K562 (cell line): Measurements from ENCODE around the gene FKRP. TPM values are rescaled to one million over a fixed set of nuclear protein-coding genes. Genes with fewer than 3 reads are reported as not detected.
A peak's percentile ranks its signal among the peaks of the same experiment; 100 is the strongest.

Experiments used
- CBFA2T2 ChIP-seq: fragments of 450-650 bp; conservative IDR thresholded peaks from 2 replicates; pipeline ENCODE4 v1.6.1; 2017; ENCODE audit warnings: mild to moderate bottlenecking
- CREM ChIP-seq: IDR thresholded peaks from 2 replicates; pipeline ENCODE4 v1.6.1; 2014; ENCODE audit warnings: antibody characterized with exemption, low read depth
- CTBP1 ChIP-seq: fragments of 450-650 bp; IDR thresholded peaks from 2 replicates; pipeline ENCODE4 v1.6.1; 2016; ENCODE audit warnings: borderline replicate concordance
- DDX20 ChIP-seq: fragments of 450-650 bp; IDR thresholded peaks from 2 replicates; pipeline ENCODE4 v1.6.1; 2016; ENCODE audit warnings: missing genetic modification characterization, low read depth, mild to moderate bottlenecking, missing compliant biosample characterization, moderate library complexity
- EGR1 ChIP-seq: fragments of 450-650 bp; conservative IDR thresholded peaks from 2 replicates; pipeline ENCODE4 v1.6.1; 2017; ENCODE audit warnings: mild to moderate bottlenecking
- ETV1 ChIP-seq: fragments of 450-650 bp; conservative IDR thresholded peaks from 2 replicates; pipeline ENCODE4 v1.6.1; 2016; ENCODE audit warnings: missing genetic modification characterization, control low read depth, low read depth, missing compliant biosample characterization
- KLF10 ChIP-seq: fragments of 250-450 bp; sonication (Bioruptor Pico); IDR thresholded peaks from 2 replicates; pipeline ENCODE4 v1.6.1; 2021; ENCODE audit warnings: matching md5 sums
- NCOA4 ChIP-seq: fragments of 450-650 bp; IDR thresholded peaks from 2 replicates; pipeline ENCODE4 v1.6.1; 2018; ENCODE audit warnings: mild to moderate bottlenecking; ENCODE audit not compliant: partially characterized antibody
- NONO ChIP-seq, 2 experiments: fragments of 200-400 bp in 1 of 2; fragments of 450-650 bp in 1 of 2; formaldehyde crosslinking in 1 of 2; IDR thresholded peaks; 2 replicates each; pipeline ENCODE4 v1.6.1; 2017; ENCODE audit warnings: low read depth in 2 of 2, mild to moderate bottlenecking in 2 of 2, moderate library complexity in 2 of 2, low read length in 1 of 2
- PCBP1 ChIP-seq: fragments of 200-400 bp; formaldehyde crosslinking; IDR thresholded peaks from 2 replicates; pipeline ENCODE4 v1.6.1; 2018; ENCODE audit warnings: mild to moderate bottlenecking, low read depth, low read length; ENCODE audit not compliant: poor library complexity, severe bottlenecking
- PTBP1 ChIP-seq: fragments of 200-400 bp; formaldehyde crosslinking; IDR thresholded peaks from 2 replicates; pipeline ENCODE4 v1.6.1; 2017; ENCODE audit warnings: low read depth, low read length
- SMARCA5 ChIP-seq: fragments of 450-650 bp; IDR thresholded peaks from 2 replicates; pipeline ENCODE4 v1.6.1; 2016
- SUPT5H ChIP-seq: fragments of 450-650 bp; IDR thresholded peaks from 2 replicates; pipeline ENCODE4 v1.6.1; 2016
- ZFP36 ChIP-seq: fragments of 150-350 bp; IDR thresholded peaks from 2 replicates; pipeline ENCODE4 v1.6.1; 2018; ENCODE audit warnings: low read length, low read depth; ENCODE audit not compliant: partially characterized antibody
- ZNF121 ChIP-seq: sonication (generic); formaldehyde crosslinking; conservative IDR thresholded peaks from 2 replicates; pipeline ENCODE4 v1.8.0; 2022; ENCODE audit warnings: missing genetic modification reagents
- ZNF354B ChIP-seq: fragments of 250-450 bp; sonication (Bioruptor Pico); IDR thresholded peaks from 2 replicates; pipeline ENCODE4 v1.4.0; 2020
- ZNF384 ChIP-seq: IDR thresholded peaks from 2 replicates; pipeline ENCODE4 v1.6.1; 2012; ENCODE audit warnings: low read depth, low read length, improper control_type of control experiment
- polyA plus RNA-seq, 8 experiments: library from polyadenylated mRNA; depleted of rRNA in 4 of 8; stranded (reverse) in 5 of 8; unstranded in 3 of 8; fragments of >200 nt; fragmentation: Nextera tagmentation in 2 of 8; fragmentation: Illumina TruSeq in 1 of 8; extraction: Ambion mirVana in 2 of 8; extraction: Trizol in 1 of 8; gene quantifications; 2 replicates each; pipeline versions ENCODE4 v1.2.1 to v1.2.3, GENCODE V29; 2011 to 2014; ENCODE audit warnings: inconsistent platforms in 1 of 8, missing spikeins in 1 of 8
- total RNA-seq, 7 experiments: library from RNA; depleted of rRNA in 6 of 7; stranded (reverse); fragments of >200 nt in 6 of 7; fragmentation: Illumina TruSeq in 2 of 7; extraction: Trizol in 2 of 7; gene quantifications; 2 replicates each; pipeline versions ENCODE4 v1.2.1 to v1.2.3, GENCODE V29; 2011 to 2021; ENCODE audit warnings: low replicate concordance in 1 of 7
- TF ChIP-seq, protein P1 (sequence below): sonication (generic); formaldehyde crosslinking; IDR thresholded peaks from 2 replicates; pipeline ENCODE4 v1.5.0; 2020; ENCODE audit warnings: missing genetic modification reagents
- TF ChIP-seq, protein P2 (sequence below): fragments of 150-350 bp; IDR thresholded peaks from 2 replicates; pipeline ENCODE4 v1.6.1; 2014; ENCODE audit warnings: low read depth, mild to moderate bottlenecking, low read length, borderline replicate concordance

FKRP gene
- total and polyA plus RNA-seq, 9 of the 15 experiments (the other 6 are each of a cell fraction or from before 2014, with no cell fraction given) = 0.68 to 16.1 (median 6.5) TPM

DNA sequence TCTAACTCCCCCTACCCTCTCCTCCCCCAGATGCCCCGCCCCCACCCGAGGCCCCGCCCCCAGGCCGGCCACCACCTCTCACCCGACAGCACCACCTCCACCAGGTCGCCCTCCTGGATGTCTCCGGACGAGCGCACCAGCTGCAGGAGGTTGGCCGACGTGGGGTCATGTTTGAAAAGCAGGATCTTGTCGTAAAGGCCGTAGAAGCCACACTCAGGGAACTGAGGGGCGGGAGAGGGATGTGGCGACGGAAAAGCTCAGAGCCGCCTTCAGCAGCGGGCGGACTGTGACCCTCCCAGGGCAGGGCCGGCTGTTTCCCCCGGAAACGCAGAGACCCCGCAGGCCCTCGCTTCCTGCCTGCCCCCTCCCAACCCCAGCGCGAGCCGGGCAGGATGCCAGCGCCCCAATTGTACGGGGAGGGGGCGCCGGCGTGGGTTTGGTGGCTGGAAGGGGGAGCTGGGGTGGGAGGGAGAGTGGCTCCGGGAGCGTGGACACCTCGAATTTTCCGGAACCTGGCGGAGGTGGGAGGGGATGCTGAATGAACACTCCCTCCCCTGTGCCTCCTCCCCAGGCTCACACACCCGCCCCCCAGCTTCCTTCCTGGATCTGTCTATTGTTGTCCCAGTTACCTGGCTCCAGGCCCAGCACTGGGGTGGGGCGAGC lies 31.9 kb upstream of the FKRP start (continued):
- TF ChIP-seq NONO (IDR thresholded peaks at IDR 0.05; ENCODE audit: low read depth in 2 of 2, low read length in 1 of 2) (peak in 1 of 2 experiments; percentile 32; a peak in 1 of 4 replicates), SMARCA5 (peak; percentile 84; the same call in 1 of the 2 replicates), CREM (peak; percentile 29; the same call in 1 of the 2 replicates), DDX20 (no peak), ZNF354B (no peak), CBFA2T2 (no peak), ZFP36 (peak; percentile 99), NCOA4 (no peak), EGR1 (0 out of 2 replicates have a peak, but pooled peaks have one; percentile 5), ETV1 (tag) (peak; percentile 19; the same call in 1 of the 2 replicates), ZNF384 (no peak), ZNF121 (no peak), PCBP1 (peak; percentile 62), PTBP1 (0 out of 2 replicates have a peak, but pooled peaks have one; percentile 81), KLF10 (CRISPR knock-in tag) (no peak), SUPT5H (peak; percentile 42), CTBP1 (no peak)
- TF ChIP-seq, protein P1, sequence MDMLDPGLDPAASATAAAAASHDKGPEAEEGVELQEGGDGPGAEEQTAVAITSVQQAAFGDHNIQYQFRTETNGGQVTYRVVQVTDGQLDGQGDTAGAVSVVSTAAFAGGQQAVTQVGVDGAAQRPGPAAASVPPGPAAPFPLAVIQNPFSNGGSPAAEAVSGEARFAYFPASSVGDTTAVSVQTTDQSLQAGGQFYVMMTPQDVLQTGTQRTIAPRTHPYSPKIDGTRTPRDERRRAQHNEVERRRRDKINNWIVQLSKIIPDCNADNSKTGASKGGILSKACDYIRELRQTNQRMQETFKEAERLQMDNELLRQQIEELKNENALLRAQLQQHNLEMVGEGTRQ (CRISPR knock-in tag) = no peak
- TF ChIP-seq, protein P2, sequence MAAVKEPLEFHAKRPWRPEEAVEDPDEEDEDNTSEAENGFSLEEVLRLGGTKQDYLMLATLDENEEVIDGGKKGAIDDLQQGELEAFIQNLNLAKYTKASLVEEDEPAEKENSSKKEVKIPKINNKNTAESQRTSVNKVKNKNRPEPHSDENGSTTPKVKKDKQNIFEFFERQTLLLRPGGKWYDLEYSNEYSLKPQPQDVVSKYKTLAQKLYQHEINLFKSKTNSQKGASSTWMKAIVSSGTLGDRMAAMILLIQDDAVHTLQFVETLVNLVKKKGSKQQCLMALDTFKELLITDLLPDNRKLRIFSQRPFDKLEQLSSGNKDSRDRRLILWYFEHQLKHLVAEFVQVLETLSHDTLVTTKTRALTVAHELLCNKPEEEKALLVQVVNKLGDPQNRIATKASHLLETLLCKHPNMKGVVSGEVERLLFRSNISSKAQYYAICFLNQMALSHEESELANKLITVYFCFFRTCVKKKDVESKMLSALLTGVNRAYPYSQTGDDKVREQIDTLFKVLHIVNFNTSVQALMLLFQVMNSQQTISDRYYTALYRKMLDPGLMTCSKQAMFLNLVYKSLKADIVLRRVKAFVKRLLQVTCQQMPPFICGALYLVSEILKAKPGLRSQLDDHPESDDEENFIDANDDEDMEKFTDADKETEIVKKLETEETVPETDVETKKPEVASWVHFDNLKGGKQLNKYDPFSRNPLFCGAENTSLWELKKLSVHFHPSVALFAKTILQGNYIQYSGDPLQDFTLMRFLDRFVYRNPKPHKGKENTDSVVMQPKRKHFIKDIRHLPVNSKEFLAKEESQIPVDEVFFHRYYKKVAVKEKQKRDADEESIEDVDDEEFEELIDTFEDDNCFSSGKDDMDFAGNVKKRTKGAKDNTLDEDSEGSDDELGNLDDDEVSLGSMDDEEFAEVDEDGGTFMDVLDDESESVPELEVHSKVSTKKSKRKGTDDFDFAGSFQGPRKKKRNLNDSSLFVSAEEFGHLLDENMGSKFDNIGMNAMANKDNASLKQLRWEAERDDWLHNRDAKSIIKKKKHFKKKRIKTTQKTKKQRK = no peak
